HCT116 (cell line): ENCODE data around the gene MCRS1. TPM values are rescaled to one million over a fixed set of nuclear protein-coding genes. Genes with fewer than 3 reads are reported as not detected.

Experiments used
- ATAC-seq: fragments of 200-7000 bp; cut with Tn5 transposase; 2 replicates; pipeline ENCODE4 v1.9.1; 2020; ENCODE audit warnings: mild to moderate bottlenecking, moderate library complexity
- BruUV-seq: library from RNA; stranded (reverse); fragments of 400-500 nt; replicated peaks from 2 replicates; lab custom pipeline; 2021; lab: Mats Ljungman, UMichigan
- CTCF ChIA-PET: fragments of 300-600 bp; sonication (Branson Sonifier 250); formaldehyde crosslinking; loops from one replicate; lab custom pipeline; 2021; ENCODE audit warnings: antibody characterized with exemption; lab: Charles Lee
- POLR2A ChIA-PET: fragments of 300-600, 350-600 bp; sonication (Branson Sonifier 250); formaldehyde crosslinking; loops from one replicate; lab custom pipeline; 2021; ENCODE audit warnings: antibody characterized with exemption; lab: Charles Lee
- RAD21 ChIA-PET, 2 experiments: fragments of 300-600 bp; sonication (Branson Sonifier 250); formaldehyde crosslinking; loops; one replicate each; lab custom pipeline; 2023; ENCODE audit warnings: low total read pairs in 2 of 2; ENCODE audit not compliant: uncharacterized antibody in 2 of 2, unreplicated experiment in 2 of 2, low non-redundant PET in 1 of 2; lab: Charles Lee
- DNase-seq: peaks from one replicate; pipeline ENCODE4 v3.0.0-alpha.2; 2010; ENCODE audit warnings: low read depth, low spot score
- H2AFZ ChIP-seq: fragments of 200-600 bp; shearing (Covaris generic), sonication (generic); 2 replicates; pipeline ENCODE4 v1.6.1; 2017; ENCODE audit warnings: low read depth, mixed run types, mixed read lengths, antibody characterized with exemption, low read length; ENCODE audit not compliant: poor library complexity, severe bottlenecking
- H3K27ac ChIP-seq: 2 replicates; pipeline ENCODE4 v1.5.1; 2012; ENCODE audit warnings: low read depth, low read length
- H3K27me3 ChIP-seq: fragments of 200-600 bp; sonication (generic); 2 replicates; pipeline ENCODE4 v1.6.1; 2016; ENCODE audit warnings: mixed run types, low read length, mixed read lengths; ENCODE audit not compliant: insufficient read depth
- H3K36me3 ChIP-seq, 2 experiments: fragments of 200-500 bp in 1 of 2; fragments of 200-600 bp in 1 of 2; sonication (Bioruptor generic) in 1 of 2; sonication (generic) in 1 of 2; 2 replicates each; pipeline versions ENCODE4 v1.5.1 to v1.6.1; 2014 to 2016; ENCODE audit warnings: low read length in 2 of 2, inconsistent platforms in 1 of 2, mixed read lengths in 1 of 2, mixed run types in 1 of 2; ENCODE audit not compliant: insufficient read depth in 2 of 2, control insufficient read depth in 1 of 2
- H3K4me1 ChIP-seq, 2 experiments: fragments of 200-600 bp in 1 of 2; sonication (generic) in 1 of 2; 2 replicates each; pipeline versions ENCODE4 v1.5.1 to v1.6.1; 2012 to 2017; ENCODE audit warnings: low read length in 2 of 2, inconsistent platforms in 1 of 2, mild to moderate bottlenecking in 1 of 2, mixed read lengths in 1 of 2, mixed run types in 1 of 2, moderate library complexity in 1 of 2; ENCODE audit not compliant: insufficient read depth in 2 of 2, control insufficient read depth in 1 of 2
- H3K4me2 ChIP-seq: fragments of 200-600 bp; sonication (generic); 2 replicates; pipeline ENCODE4 v1.6.1; 2017; ENCODE audit warnings: mixed run types, low read length, mixed read lengths
- H3K4me3 ChIP-seq, 2 experiments: fragments of 200-600 bp in 1 of 2; sonication (generic) in 1 of 2; replicated peaks in 1 of 2; 2 replicates each; pipeline ENCODE4 v1.5.1; 2011 to 2016; ENCODE audit warnings: low read length in 2 of 2, control low read depth in 1 of 2, low read depth in 1 of 2, mild to moderate bottlenecking in 1 of 2, mixed read lengths in 1 of 2, mixed run types in 1 of 2
- H3K79me2 ChIP-seq: fragments of 200-600 bp; sonication (generic); 2 replicates; pipeline ENCODE4 v1.6.1; 2017; ENCODE audit warnings: mild to moderate bottlenecking, mixed run types, low read length, moderate library complexity, mixed read lengths; ENCODE audit not compliant: insufficient read depth
- H3K9ac ChIP-seq: fragments of 200-600 bp; sonication (generic); 2 replicates; pipeline ENCODE4 v1.6.1; 2016; ENCODE audit warnings: low read length, mixed read lengths
- H3K9me2 ChIP-seq: fragments of 200-600 bp; sonication (generic), shearing (Covaris generic); 2 replicates; pipeline ENCODE4 v1.6.1; 2017; ENCODE audit warnings: mixed run types, mild to moderate bottlenecking, moderate library complexity; ENCODE audit not compliant: insufficient read depth
- H3K9me3 ChIP-seq, 2 experiments: fragments of 200-500 bp in 1 of 2; fragments of 200-600 bp in 1 of 2; sonication (Bioruptor generic) in 1 of 2; sonication (generic) in 1 of 2; 2 replicates each; pipeline ENCODE4 v1.6.1; 2014 to 2017; ENCODE audit warnings: low read length in 2 of 2, mixed read lengths in 2 of 2, inconsistent platforms in 1 of 2, low read depth in 1 of 2, mild to moderate bottlenecking in 1 of 2, mixed run types in 1 of 2, moderate library complexity in 1 of 2; ENCODE audit not compliant: control insufficient read depth in 1 of 2, insufficient read depth in 1 of 2
- H4K20me1 ChIP-seq: fragments of 200-600 bp; sonication (generic), shearing (Covaris generic); 2 replicates; pipeline ENCODE4 v1.6.1; 2017; ENCODE audit warnings: mixed run types, mild to moderate bottlenecking, moderate library complexity; ENCODE audit not compliant: insufficient read depth
- CBX3 ChIP-seq: IDR thresholded peaks from 2 replicates; pipeline ENCODE4 v1.6.1; 2012; ENCODE audit warnings: low read depth
- CTCF ChIP-seq, 3 experiments: fragments of 200-600 bp in 1 of 3; sonication (generic) in 1 of 3; IDR thresholded peaks in 2 of 3; conservative IDR thresholded peaks in 1 of 3; 2 replicates each; pipeline ENCODE4 v1.5.1; 2012 to 2017; ENCODE audit warnings: low read depth in 2 of 3, low read length in 2 of 3, antibody characterized with exemption in 1 of 3, borderline replicate concordance in 1 of 3, control low read depth in 1 of 3, mild to moderate bottlenecking in 1 of 3, mixed read lengths in 1 of 3, mixed run types in 1 of 3, moderate library complexity in 1 of 3; ENCODE audit not compliant: insufficient read depth in 1 of 3
- EZH2phosphoT487 ChIP-seq: fragments of 200-600 bp; IDR thresholded peaks from 2 replicates; pipeline ENCODE4 v1.6.1; 2018; ENCODE audit warnings: antibody characterized with exemption, borderline replicate concordance
- POLR2AphosphoS5 ChIP-seq: IDR thresholded peaks from 2 replicates; pipeline ENCODE4 v1.6.1; 2011; ENCODE audit warnings: mild to moderate bottlenecking, low read depth, low read length, moderate library complexity
- SIN3A ChIP-seq: IDR thresholded peaks from 2 replicates; pipeline ENCODE4 v1.6.1; 2012; ENCODE audit warnings: low read depth
- SP1 ChIP-seq: IDR thresholded peaks from 2 replicates; pipeline ENCODE4 v1.6.1; 2012; ENCODE audit warnings: low read depth
- YY1 ChIP-seq: IDR thresholded peaks from 2 replicates; pipeline ENCODE4 v1.6.1; 2011; ENCODE audit warnings: low read length, low read depth, moderate library complexity, mild to moderate bottlenecking; ENCODE audit not compliant: insufficient replicate concordance; ENCODE audit errors: extremely low read depth
- ZBTB33 ChIP-seq: IDR thresholded peaks from 2 replicates; pipeline ENCODE4 v1.6.1; 2011; ENCODE audit warnings: mild to moderate bottlenecking, low read length, moderate library complexity; ENCODE audit not compliant: insufficient replicate concordance; ENCODE audit errors: extremely low read depth
- ZNF274 ChIP-seq: fragments of 200-500 bp; sonication (Bioruptor generic); IDR thresholded peaks from 2 replicates; pipeline ENCODE4 v1.6.1; 2014; ENCODE audit warnings: mild to moderate bottlenecking, low read depth, low read length, inconsistent platforms
- intact Hi-C: fragments of 100-400 bp; cut with micrococcal nuclease; formaldehyde crosslinking; loops from 2 replicates; pipeline ENCODE4 v1.10.0; 2022
- total RNA-seq: library from RNA; stranded (reverse); gene quantifications from one replicate; pipeline ENCODE4 v1.2.1, GENCODE V29; 2021; ENCODE audit not compliant: unreplicated experiment

MCRS1 gene
- total RNA-seq, 1 experiment from 2014 or later: 91.9 TPM

- no peak for DNase-seq
- BruUV-seq: no TSS peak
- no peaks in the 10 kb centered on the region for H3K9me2 ChIP-seq
- TF ChIP-seq POLR2AphosphoS5 (no peak), YY1 (no peak), SIN3A (no peak), SP1 (no peak), ZBTB33 (no peak), EZH2phosphoT487 (no peak), CTCF (IDR thresholded peaks at IDR 0.05 in 2 of 3, conservative IDR thresholded peaks at IDR 0.05 in 1 of 3; ENCODE audit: borderline replicate concordance in 1 of 3, insufficient read depth in 1 of 3, low read depth in 2 of 3, low read length in 2 of 3) (no peak), ZNF274 (no peak), CBX3 (no peak)
- TF ChIP-seq, all 23 proteins: peak for 0
- H3K27me3 ChIP-seq: no peaks in the 10 kb centered on the region
- no peak overlapping the region for H3K4me2 ChIP-seq
- no peaks in the 10 kb centered on the region for H3K4me1 ChIP-seq
- H3K79me2 ChIP-seq: no peaks in the 10 kb centered on the region
- no peak overlapping the region for H3K9ac ChIP-seq
- H4K20me1 ChIP-seq: no peaks in the 10 kb centered on the region; the same call in 1 of the 2 replicates
- no peak overlapping the region for H3K27ac ChIP-seq
- H2AFZ ChIP-seq: no peak overlapping the region
- ATAC-seq: no peak
- H3K4me3 ChIP-seq: no peak overlapping the region
- H3K36me3 ChIP-seq: no peaks in the 10 kb centered on the region
- H3K9me3 ChIP-seq: no peaks in the 10 kb centered on the region
- ChIA-PET CTCF (interaction anchor here (1.3 kb wide), 1 partner anchor 25 kb away, joined by 3 read pairs; no protein-coding TSS in a partner anchor), POLR2A (no interaction called here), RAD21 (no interaction called here)
- intact Hi-C loops: no loop called here
These were observed 36.9 kb upstream of the MCRS1 start for GRCh38 chr12:49604856-49605255.
